ENCODE data around the gene STIP1. TPM values are rescaled to one million over a fixed set of nuclear protein-coding genes. Genes with fewer than 3 reads are reported as not detected.

Gene STIP1
- total RNA-seq, 2 experiments from 2014 or later = 476 to 486 TPM

- ChIA-PET CTCF (interaction anchor here (1.5 to 1.7 kb wide), 2 partner anchors 13 to 31 kb away, joined by 5 to 9 read pairs; partner anchors contain the start of genes NUDT22 and TRPT1), POLR2A (interaction anchor here (1.1 to 1.9 kb wide), 2 partner anchors 10 to 32 kb away, joined by 3 to 7 read pairs; partner anchors contain the start of gene FERMT3)
Observed at GRCh38 chr11:64238999-64239398, 53.0 kb downstream of the STIP1 start.

DNA sequence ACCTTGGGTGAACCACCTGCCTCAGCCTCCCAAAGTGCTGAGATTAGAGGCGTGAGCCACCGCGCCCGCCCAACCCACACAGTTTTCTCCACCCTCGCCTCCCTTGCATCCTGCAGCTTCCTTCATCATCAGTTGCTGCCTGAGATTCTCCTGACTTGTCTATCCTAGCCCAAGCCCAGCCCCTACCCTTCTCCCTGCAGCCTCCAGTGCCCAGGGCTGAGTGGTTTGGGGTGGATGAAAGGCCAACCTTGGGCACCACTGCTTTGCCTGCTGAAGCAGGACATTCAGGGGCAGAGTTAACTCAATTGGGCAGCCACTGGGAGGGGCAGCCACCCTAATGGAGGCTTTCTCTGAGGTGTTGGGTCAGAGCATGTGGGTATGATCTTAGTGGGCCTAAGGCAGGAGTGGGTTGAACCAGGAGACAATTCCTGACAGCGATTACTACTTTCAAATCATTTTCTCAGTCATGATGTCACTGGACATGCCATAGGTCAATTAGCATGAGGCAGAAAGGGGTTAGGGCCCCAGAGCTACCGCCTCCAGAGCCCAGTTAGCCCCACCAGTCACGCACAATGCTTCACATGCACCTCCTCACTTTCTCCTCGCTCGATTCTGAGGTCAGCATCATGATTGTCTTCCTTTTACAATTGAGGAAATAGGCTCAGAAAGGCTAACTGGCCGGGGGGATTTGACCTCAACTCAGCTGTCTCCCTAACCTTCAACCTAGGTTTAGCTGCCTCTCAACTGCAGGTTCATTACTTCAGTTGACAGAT lies 53.9 kb downstream of the STIP1 start:
- ChIA-PET CTCF (interaction anchor here (1.5 to 1.7 kb wide), 2 partner anchors 13 to 32 kb away, joined by 5 to 9 read pairs; partner anchors contain the start of genes NUDT22 and TRPT1), POLR2A (interaction anchor here (1.1 to 1.9 kb wide), 2 partner anchors 11 to 33 kb away, joined by 3 to 7 read pairs; partner anchors contain the start of gene FERMT3)

DNA sequence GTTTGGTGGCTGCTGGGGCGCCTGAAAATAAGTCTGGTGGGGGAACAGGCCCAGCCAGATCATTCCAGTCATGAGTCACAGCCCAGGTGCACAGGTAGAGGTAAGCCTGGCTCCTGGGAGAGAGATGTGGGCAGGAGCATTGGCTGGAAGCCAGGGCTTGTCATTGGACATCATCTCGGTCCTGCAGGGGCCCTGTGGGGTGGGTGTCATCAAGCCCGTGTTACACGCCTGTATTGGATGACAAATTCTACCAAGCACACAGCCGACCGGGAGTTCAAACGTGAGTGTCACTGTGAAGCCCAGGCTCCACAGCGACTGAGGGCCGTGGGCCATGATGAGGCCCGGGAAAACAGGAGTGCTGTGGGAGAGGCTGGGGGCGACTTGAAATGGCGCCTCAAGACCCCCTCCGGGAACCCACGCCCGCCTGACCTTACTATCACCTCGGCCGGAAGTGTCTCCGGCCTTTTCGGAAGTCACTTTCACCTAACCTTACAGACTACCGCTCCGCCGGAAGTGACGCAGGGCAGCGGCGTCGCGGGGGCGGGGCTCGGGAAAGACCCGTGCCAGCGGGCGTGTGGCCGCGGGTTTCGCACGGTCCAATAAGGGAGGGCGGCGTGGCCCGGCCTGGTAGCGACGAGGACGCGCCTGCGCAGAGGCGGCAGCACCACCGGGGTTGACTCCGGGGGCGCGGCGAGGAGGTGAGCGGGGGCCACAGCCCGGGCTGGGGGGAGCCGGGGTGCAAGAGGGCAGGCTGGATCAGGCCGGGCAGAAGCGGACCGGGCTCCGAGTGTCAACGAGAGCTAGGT lies 54.7 kb downstream of the STIP1 start, which contains the start of gene FKBP2:
TSS of gene FKBP2 (plus strand) at position 661 of the 806 bp plus-strand sequence. CDS start 1,293 bp downstream, outside the sequence.
- CTCF ChIA-PET = interaction anchor here (0.7 to 1.1 kb wide), 4 partner anchors 9 to 64 kb away, joined by 3 to 7 read pairs (median 4); no protein-coding TSS in a partner anchor
- POLR2A ChIA-PET = interaction anchor here (0.6 to 2.5 kb wide), 11 partner anchors 9 to 1340 kb away, joined by 3 to 20 read pairs (median 4); partner anchors contain the start of genes BAD, FERMT3, NUDT22 and TRPT1

GRCh38 chr11:64241241-64241490 lies 55.2 kb downstream of the STIP1 start:
- ChIA-PET CTCF (interaction anchor here (0.7 to 1.1 kb wide), 4 partner anchors 9 to 63 kb away, joined by 3 to 7 read pairs (median 4); no protein-coding TSS in a partner anchor), POLR2A (interaction anchor here (0.6 to 2.5 kb wide), 12 partner anchors 9 to 1340 kb away, joined by 3 to 20 read pairs (median 4); partner anchors contain the start of genes BAD, DPF2, FERMT3 and NUDT22)

DNA sequence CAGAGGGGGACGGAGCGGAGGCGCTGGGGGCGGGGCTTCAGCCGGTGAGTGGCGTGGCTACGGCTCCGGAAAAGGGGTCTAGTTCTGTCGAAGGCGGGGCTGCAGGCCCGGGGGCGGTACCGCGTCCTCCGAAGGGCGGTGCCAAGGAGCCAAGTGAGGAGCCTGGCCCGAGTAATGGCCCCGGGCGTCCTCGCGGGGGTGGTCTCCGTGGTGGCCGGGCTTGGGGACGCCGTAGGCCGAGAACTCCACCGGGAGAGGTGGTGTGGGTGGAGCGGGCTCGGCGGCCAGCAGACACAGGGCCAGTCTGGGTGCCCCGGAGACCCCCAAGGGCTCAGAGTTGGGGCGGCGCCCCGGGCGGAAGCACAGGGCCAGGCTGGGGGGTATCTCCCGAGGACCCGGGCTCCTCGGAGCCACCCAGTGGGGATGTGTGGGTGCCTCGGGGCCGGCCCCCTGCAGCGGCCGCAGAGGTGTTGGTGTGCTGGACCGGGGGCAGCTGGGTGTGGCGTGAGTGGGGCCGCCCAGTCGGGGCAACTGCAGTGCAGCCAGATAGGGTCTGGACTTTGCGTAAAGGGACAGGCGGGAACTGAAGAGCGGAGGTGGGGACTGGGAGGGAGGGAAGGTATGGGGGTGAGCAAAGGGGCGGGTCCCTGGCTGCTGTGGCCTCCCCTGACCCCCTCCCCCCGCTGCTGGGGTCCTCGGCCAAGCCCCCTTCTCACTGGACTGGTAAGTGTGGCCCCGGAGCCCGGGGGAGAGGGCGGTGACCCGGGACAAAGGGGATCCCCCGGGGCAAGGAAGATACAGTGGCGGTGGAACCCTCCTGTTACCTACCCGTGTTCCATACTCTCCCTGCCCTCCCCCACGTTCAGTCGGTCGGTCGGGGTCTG lies 55.8 kb downstream of the STIP1 start:
- POLR2A ChIA-PET = interaction anchor here (0.6 to 2.5 kb wide), 13 partner anchors 10 to 1341 kb away, joined by 3 to 20 read pairs (median 4); partner anchors contain the start of genes BAD, DPF2, FERMT3 and NUDT22
- CTCF ChIA-PET = interaction anchor here (0.7 to 1.4 kb wide), 6 partner anchors 8 to 63 kb away, joined by 3 to 7 read pairs (median 4); partner anchors contain the start of gene PLCB3

GRCh38 chr11:64243236-64243854 lies 57.4 kb downstream of the STIP1 start:
- ChIA-PET POLR2A (interaction anchor here (0.5 to 3.0 kb wide), 6 partner anchors 13 to 116 kb away, joined by 3 to 23 read pairs (median 4); partner anchors contain the start of genes FERMT3 and RPS6KA4), CTCF (interaction anchor here (0.7 to 2.5 kb wide), 7 partner anchors 9 to 88 kb away, joined by 3 to 8 read pairs (median 3); partner anchors contain the start of genes CATSPERZ, DNAJC4 and PLCB3)

- POLR2A ChIA-PET = interaction anchor here (0.5 to 3.0 kb wide), 7 partner anchors 11 to 115 kb away, joined by 3 to 23 read pairs (median 4); partner anchors contain the start of genes FERMT3 and RPS6KA4
- CTCF ChIA-PET = interaction anchor here (1.1 to 2.5 kb wide), 3 partner anchors 14 to 60 kb away, joined by 3 to 8 read pairs (median 4); partner anchors contain the start of genes CATSPERZ and DNAJC4
Observed at GRCh38 chr11:64244107-64244506, 58.1 kb downstream of the STIP1 start.

DNA sequence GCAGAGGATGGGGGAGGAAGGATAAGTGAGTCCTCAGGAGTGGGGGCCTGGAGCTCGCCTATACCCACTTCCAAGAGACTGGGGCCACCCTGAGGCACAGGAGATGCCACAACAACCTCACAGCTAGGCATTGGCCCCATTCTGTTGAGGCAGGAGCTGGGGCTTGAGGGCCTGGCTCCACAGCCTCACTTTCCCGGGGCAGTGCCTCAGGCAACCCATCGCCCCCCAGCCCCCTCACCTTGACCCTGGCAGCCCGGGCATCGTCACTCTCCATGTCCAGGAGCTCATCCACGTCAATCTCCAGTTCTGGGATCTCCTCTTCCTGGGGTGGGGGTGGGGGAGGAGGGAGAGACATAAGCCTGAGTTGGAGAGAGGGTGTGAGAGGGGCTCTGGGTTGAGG lies 59.0 kb downstream of the STIP1 start:
- POLR2A ChIA-PET = interaction anchor here (1.3 to 3.0 kb wide), 6 partner anchors 12 to 95 kb away, joined by 3 to 23 read pairs (median 8); partner anchors contain the start of genes CCDC88B, FERMT3, NUDT22 and STIP1
- CTCF ChIA-PET = interaction anchor here (0.6 to 2.9 kb wide), 7 partner anchors 27 to 65 kb away, joined by 3 to 16 read pairs (median 4); partner anchors contain the start of genes CATSPERZ and FERMT3

GRCh38 chr11:64245401-64245796 lies 59.4 kb downstream of the STIP1 start:
- ChIA-PET POLR2A (interaction anchor here (0.6 to 3.0 kb wide), 8 partner anchors 12 to 95 kb away, joined by 3 to 23 read pairs (median 6); partner anchors contain the start of genes CCDC88B, FERMT3, NUDT22 and STIP1), CTCF (interaction anchor here (0.6 to 2.9 kb wide), 10 partner anchors 13 to 64 kb away, joined by 3 to 16 read pairs (median 4); partner anchors contain the start of genes CATSPERZ and FERMT3)

GRCh38 chr11:64245797-64246620 lies 60.0 kb downstream of the STIP1 start:
- POLR2A ChIA-PET = interaction anchor here (0.6 to 2.7 kb wide), 12 partner anchors 13 to 94 kb away, joined by 3 to 18 read pairs (median 6); partner anchors contain the start of genes CCDC88B, ESRRA, FERMT3 and NUDT22
- CTCF ChIA-PET = interaction anchor here (0.6 to 2.9 kb wide), 13 partner anchors 10 to 64 kb away, joined by 3 to 16 read pairs (median 4); partner anchors contain the start of genes CATSPERZ and FERMT3

- CTCF ChIA-PET = interaction anchor here (0.8 to 2.9 kb wide), 9 partner anchors 9 to 62 kb away, joined by 3 to 16 read pairs (median 5); partner anchors contain the start of genes CATSPERZ and FERMT3
- POLR2A ChIA-PET = interaction anchor here (0.6 to 2.7 kb wide), 9 partner anchors 24 to 94 kb away, joined by 3 to 18 read pairs (median 6); partner anchors contain the start of genes CCDC88B, ESRRA, FERMT3 and STIP1
Observed at GRCh38 chr11:64246621-64246870, 60.6 kb downstream of the STIP1 start.

- ChIA-PET CTCF (interaction anchor here (0.8 to 2.9 kb wide), 7 partner anchors 9 to 54 kb away, joined by 4 to 16 read pairs (median 6); partner anchors contain the start of genes CATSPERZ and FERMT3), POLR2A (interaction anchor here (0.6 to 2.7 kb wide), 7 partner anchors 23 to 93 kb away, joined by 3 to 18 read pairs (median 3); partner anchors contain the start of genes CCDC88B, ESRRA, STIP1 and TRMT112)
Observed at GRCh38 chr11:64246871-64247728, 61.1 kb downstream of the STIP1 start, which contains the start of gene PPP1R14B. TSS of gene PPP1R14B (minus strand) at chr11:64246943. CDS start at chr11:64246673, 270 bp downstream.

DNA sequence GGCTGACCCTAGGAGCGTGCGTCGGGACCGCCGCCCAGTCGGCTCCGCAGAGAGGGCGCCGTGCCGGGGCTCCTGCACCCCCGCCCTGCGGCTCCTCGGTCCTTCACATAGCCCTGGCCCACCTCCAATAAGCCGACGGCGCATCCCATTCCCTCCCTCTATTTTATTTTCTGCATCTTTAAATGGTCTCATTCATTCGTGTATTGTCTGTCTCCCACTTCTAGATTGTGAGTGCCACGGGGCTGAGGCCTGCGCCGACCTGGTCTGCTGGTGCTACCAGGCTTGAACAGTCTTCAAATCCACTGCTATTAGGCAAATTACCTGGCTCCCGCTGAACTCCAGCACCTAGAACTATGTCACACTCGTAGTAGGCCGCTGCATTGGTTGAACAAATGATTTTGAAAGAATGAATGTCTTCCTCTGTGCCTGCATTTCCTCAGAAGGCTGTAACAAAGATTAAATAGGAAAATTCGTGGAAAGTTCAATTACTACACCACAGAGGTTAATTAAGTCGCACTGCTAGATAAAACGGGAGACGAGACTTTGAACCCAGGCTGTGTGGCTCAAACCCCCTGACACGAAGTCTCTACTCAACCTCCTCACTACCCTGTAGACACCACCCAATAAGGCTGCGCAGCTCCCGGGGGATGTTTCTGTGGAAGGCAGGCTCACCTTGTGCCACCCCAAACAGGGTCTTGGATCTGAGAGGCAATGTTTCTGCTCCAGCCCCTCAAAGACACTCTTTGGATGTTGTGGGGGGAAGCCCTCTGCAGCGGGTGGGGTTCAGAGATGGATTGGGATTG lies 62.0 kb downstream of the STIP1 start:
- POLR2A ChIA-PET = interaction anchor here (1.1 to 1.9 kb wide), 2 partner anchors 56 to 62 kb away, joined by 3 to 8 read pairs; partner anchors contain the start of genes ESRRA and STIP1
- CTCF ChIA-PET = interaction anchor here (2.5 to 5.0 kb wide), 4 partner anchors 21 to 55 kb away, joined by 10 to 61 read pairs (median 28); partner anchors contain the start of genes CATSPERZ and ESRRA
